ENCODE data around the gene VAT1L. TPM values are rescaled to one million over a fixed set of nuclear protein-coding genes. Genes with fewer than 3 reads are reported as not detected.

VAT1L gene
- 0.12 and 1.5 TPM in 2 replicates for total RNA-seq

GRCh38 chr16:77788181-77789084, at the start of gene VAT1L:
Gene VAT1L (plus strand): TSS chr16:77788564. CDS start chr16:77788683, 119 bp downstream.

GRCh38 chr16:78022347-78023060, 234.1 kb downstream of the VAT1L start, which contains the start of gene CLEC3A:
Gene CLEC3A (plus strand): TSS chr16:78022548. CDS start chr16:78022627, 79 bp downstream.

Other genes with a start within 250 kb of the VAT1L start
- 4.1 and 5.8 TPM in 2 replicates for gene NUDT7, start 66.0 kb upstream of the VAT1L start, total RNA-seq
- not detected in 2 replicates for gene CLEC3A, start 234.0 kb downstream of the VAT1L start, total RNA-seq

Data from hair follicle dermal papilla cell (primary cell).